Right lobe of liver (tissue), 4 donors: Measurements from ENCODE around the gene PDE7B.

Source experiments
- CTCF ChIP-seq, 4 donors: fragments of 200-600 bp in 3 of 4; fragments of 450-650 bp in 1 of 4; IDR thresholded peaks; one replicate each; pipeline versions ENCODE4 v1.5.1 to v1.8.0; 2016 to 2022; ENCODE audit warnings: antibody characterized with exemption in 4 of 4, mild to moderate bottlenecking in 2 of 4
- POLR2A ChIP-seq: fragments of 450-650 bp; IDR thresholded peaks from one replicate; pipeline ENCODE4 v1.6.1; 2017; ENCODE audit warnings: antibody characterized with exemption, mild to moderate bottlenecking
- donor health status: DM: no; HTN: no; CAD: no.
- donor health status: DM: no; HTN: no; CAD: no.
- donor health status: DM: no; HTN: yes; CAD: no.

GRCh38 chr6:136209496-136209895, 358.0 kb downstream of the PDE7B start:
- no peak for TF ChIP-seq CTCF (IDR thresholded peaks at IDR 0.05)
- TF ChIP-seq POLR2A: no peak
